Endothelial cell of umbilical vein (primary cell): ENCODE results near the gene PPOX. TPM values are rescaled to one million over a fixed set of nuclear protein-coding genes. Genes with fewer than 3 reads are reported as not detected.

ENCODE experiments used
- BruUV-seq: library from RNA; stranded (reverse); fragments of 400-500 nt; replicated peaks from 2 replicates; lab custom pipeline; 2021; lab: Mats Ljungman, UMichigan
- CTCF ChIA-PET: fragments of 300-600, 350-600 bp; sonication (Branson Sonifier 250); formaldehyde crosslinking; loops from one replicate; lab custom pipeline; 2021; ENCODE audit warnings: antibody characterized with exemption, inconsistent platforms; lab: Charles Lee
- POLR2A ChIA-PET: fragments of 300-600, 350-600 bp; sonication (Branson Sonifier 250); formaldehyde crosslinking; loops from one replicate; lab custom pipeline; 2021; ENCODE audit warnings: antibody characterized with exemption, inconsistent platforms; lab: Charles Lee
- DNase-seq: peaks from one replicate; pipeline ENCODE4 v3.0.0-alpha.2; 2011; ENCODE audit warnings: low read depth, low spot score
- FAIRE-seq: peaks from 2 replicates; lab custom pipeline; 2011; peaks lifted over from hg19 to GRCh38; lab: Jason Lieb, UNC
- H2AFZ ChIP-seq: 2 replicates; pipeline ENCODE4 v1.6.0; 2012; ENCODE audit warnings: low read depth, low read length, control low read depth, inconsistent platforms
- H3K27ac ChIP-seq: 2 replicates; pipeline ENCODE4 v1.5.1; 2011; ENCODE audit warnings: low read depth, mild to moderate bottlenecking, control low read depth, low read length, moderate library complexity; ENCODE audit not compliant: insufficient read depth
- H3K27me3 ChIP-seq, 2 experiments: 2 replicates each; pipeline versions ENCODE4 v1.6.0 to v1.6.1; 2011; ENCODE audit warnings: low read length in 2 of 2, mixed read lengths in 1 of 2; ENCODE audit not compliant: control insufficient read depth in 2 of 2, insufficient read depth in 2 of 2
- H3K36me3 ChIP-seq, 2 experiments: 2 replicates in 1 of 2; 3 replicates in 1 of 2; pipeline ENCODE4 v1.5.1; 2011; ENCODE audit warnings: low read length in 2 of 2, mild to moderate bottlenecking in 1 of 2, moderate library complexity in 1 of 2; ENCODE audit not compliant: control insufficient read depth in 2 of 2, insufficient read depth in 2 of 2; ENCODE audit errors: extremely low read depth in 1 of 2
- H3K4me1 ChIP-seq: 3 replicates; pipeline ENCODE4 v1.5.1; 2011; ENCODE audit warnings: mild to moderate bottlenecking, low read length; ENCODE audit not compliant: control insufficient read depth, insufficient read depth; ENCODE audit errors: extremely low read depth
- H3K4me2 ChIP-seq: 2 replicates; pipeline ENCODE4 v1.6.1; 2011; ENCODE audit warnings: low read length, control low read depth, mixed read lengths; ENCODE audit not compliant: insufficient read depth
- H3K4me3 ChIP-seq, 3 experiments: fragments of 200-600 bp in 1 of 3; sonication (generic), shearing (Covaris generic) in 1 of 3; replicated peaks in 1 of 3; 2 replicates each; pipeline ENCODE4 v1.5.1; 2011 to 2016; ENCODE audit warnings: control low read depth in 3 of 3, low read length in 3 of 3, mild to moderate bottlenecking in 2 of 3, inconsistent platforms in 1 of 3, low read depth in 1 of 3, moderate library complexity in 1 of 3; ENCODE audit not compliant: insufficient read depth in 1 of 3
- H3K79me2 ChIP-seq: 2 replicates; pipeline ENCODE4 v1.6.0; 2012; ENCODE audit warnings: low read length, inconsistent platforms; ENCODE audit not compliant: control insufficient read depth, insufficient read depth
- H3K9ac ChIP-seq: replicated peaks from 2 replicates; pipeline ENCODE3; 2011; ENCODE audit warnings: low read length, control low read depth; ENCODE audit not compliant: insufficient read depth; ENCODE audit errors: extremely low read depth
- H3K9me1 ChIP-seq: replicated peaks from 3 replicates; pipeline ENCODE4 v1.6.0; 2011; ENCODE audit warnings: mild to moderate bottlenecking, low read length; ENCODE audit not compliant: control insufficient read depth, insufficient read depth; ENCODE audit errors: extremely low read depth
- H3K9me3 ChIP-seq: replicated peaks from 2 replicates; pipeline ENCODE4 v1.5.1; 2012; ENCODE audit warnings: low read length, inconsistent platforms; ENCODE audit not compliant: control insufficient read depth, insufficient read depth
- H4K20me1 ChIP-seq: replicated peaks from 2 replicates; pipeline ENCODE3; 2011; ENCODE audit warnings: mild to moderate bottlenecking, low read length; ENCODE audit not compliant: control insufficient read depth, insufficient read depth; ENCODE audit errors: extremely low read depth
- CTCF ChIP-seq, 2 donors: IDR thresholded peaks; 1 replicate in 1 of 2; 2 replicates in 1 of 2; pipeline ENCODE4 v1.5.1; 2011; ENCODE audit warnings: low read length in 2 of 2, mild to moderate bottlenecking in 2 of 2, moderate library complexity in 2 of 2, control low read depth in 1 of 2, inconsistent platforms in 1 of 2, low read depth in 1 of 2; ENCODE audit not compliant: insufficient read depth in 1 of 2; ENCODE audit errors: extremely low read depth in 1 of 2
- EZH2 ChIP-seq: IDR thresholded peaks from 2 replicates; pipeline ENCODE4 v1.6.1; 2012; ENCODE audit warnings: borderline replicate concordance, low read depth, mild to moderate bottlenecking, moderate library complexity, low read length, inconsistent platforms; ENCODE audit not compliant: severe bottlenecking
- FOS ChIP-seq: IDR thresholded peaks from 2 replicates; pipeline ENCODE4 v1.6.1; 2011; ENCODE audit warnings: mild to moderate bottlenecking, low read length, moderate library complexity, borderline replicate concordance; ENCODE audit not compliant: insufficient read depth
- GATA2 ChIP-seq: IDR thresholded peaks from 2 replicates; pipeline ENCODE4 v1.7.0; 2011; ENCODE audit warnings: low read depth, mild to moderate bottlenecking, moderate library complexity, mixed read lengths, low read length; ENCODE audit not compliant: insufficient read length, insufficient read depth
- JUN ChIP-seq: IDR thresholded peaks from 2 replicates; pipeline ENCODE4 v1.6.1; 2011; ENCODE audit warnings: borderline replicate concordance, low read depth; ENCODE audit not compliant: insufficient read length, insufficient read depth
- MAX ChIP-seq: IDR thresholded peaks from 2 replicates; pipeline ENCODE4 v1.6.1; 2011; ENCODE audit not compliant: insufficient read depth, insufficient read length
- MYC ChIP-seq: IDR thresholded peaks from one replicate; pipeline ENCODE4 v1.6.1; 2011; ENCODE audit warnings: mild to moderate bottlenecking, low read depth, low read length
- POLR2A ChIP-seq: IDR thresholded peaks from 2 replicates; pipeline ENCODE4 v1.6.1; 2012; ENCODE audit warnings: low read depth, mild to moderate bottlenecking, control low read depth, low read length
- POLR2AphosphoS5 ChIP-seq: IDR thresholded peaks from 2 replicates; pipeline ENCODE4 v1.6.1; 2012; ENCODE audit warnings: low read depth, mild to moderate bottlenecking, control low read depth, low read length, moderate library complexity; ENCODE audit not compliant: insufficient read depth
- dilution Hi-C: fragments of 300-500 bp; cut with MboI; formaldehyde crosslinking; loops from one replicate; pipeline ENCODE4 v1.15.0; 2019; ENCODE audit warnings: low sequenced_read_pairs; ENCODE audit not compliant: extremely low pct_ligation_motif_present
- intact Hi-C: fragments of 100-400 bp; cut with micrococcal nuclease; formaldehyde crosslinking; loops from one replicate; pipeline ENCODE4 v1.10.0; 2022
- polyA plus RNA-seq, 4 experiments: library from polyadenylated mRNA; depleted of rRNA in 3 of 4; stranded (reverse) in 3 of 4; unstranded in 1 of 4; fragments of >200 nt; gene quantifications; 2 replicates each; pipeline versions ENCODE4 v1.2.1 to v1.2.3, GENCODE V29; 2011 to 2012; ENCODE audit warnings: missing spikeins in 1 of 4
- total RNA-seq: library from RNA; stranded (reverse); gene quantifications from 2 replicates; pipeline ENCODE4 v1.2.3, GENCODE V29; 2021

The PPOX gene
- total and polyA plus RNA-seq, 2 donors (not counting 3 experiments of a cell fraction or from before 2014, with no cell fraction given) = 26.4 to 28.5 TPM

GRCh38 chr1:161199506-161200139, 33.4 kb downstream of the PPOX start:
- Histone ChIP-seq H3K79me2 (peaks cover 56% of the 10 kb centered on the region), H3K9ac (peak overlapping the region; percentile 75), H3K27ac (peak overlapping the region; percentile 98), H3K27me3 (no peaks in the 10 kb centered on the region), H3K4me2 (peak overlapping the region; percentile 47), H3K4me3 (no peak overlapping the region), H2AFZ (peak overlapping the region; percentile 37), H3K4me1 (peaks cover 61% of the 10 kb centered on the region), H3K9me3 (no peaks in the 10 kb centered on the region), H4K20me1 (no peaks in the 10 kb centered on the region), H3K9me1 (no peaks in the 10 kb centered on the region), H3K36me3 (no peaks in the 10 kb centered on the region)
- FAIRE-seq (no peak), DNase-seq (peak; percentile 42)
- TF ChIP-seq POLR2A (no peak), CTCF (IDR thresholded peaks at IDR 0.05; ENCODE audit: extremely low read depth in 1 of 2, insufficient read depth in 1 of 2, low read depth in 1 of 2, low read length in 2 of 2) (no peak), POLR2AphosphoS5 (no peak), GATA2 (no peak), JUN (no peak), FOS (no peak), EZH2 (no peak), MYC (no peak), MAX (no peak)
- dilution Hi-C loops = no loop called here
- ChIA-PET POLR2A (no interaction called here), CTCF (interaction anchor here (1.7 to 3.2 kb wide), 4 partner anchors 10 to 183 kb away, joined by 14 to 35 read pairs (median 16); partner anchors contain the start of genes PPOX and TOMM40L)
- intact Hi-C loops = loop anchor here (1.0 kb wide), 1 partner anchor 14 kb away; no protein-coding TSS in a partner anchor
- no TSS peak for BruUV-seq
